Panc1 (cell line): ENCODE results near the gene FBXO3. TPM values are rescaled to one million over a fixed set of nuclear protein-coding genes. Genes with fewer than 3 reads are reported as not detected.
"Not testable (repeated sequence)": the region's sequence is repeated elsewhere in the genome, so short reads cannot be mapped to it uniquely, and the experiment has no call there.

Experiments
- ATAC-seq: fragments of 200-7000 bp; cut with Tn5 transposase; 2 replicates; pipeline ENCODE4 v1.9.1; 2020; ENCODE audit warnings: mild to moderate bottlenecking, moderate library complexity
- BruUV-seq: library from RNA; stranded (reverse); fragments of 400-500 nt; replicated peaks from 2 replicates; lab custom pipeline; 2021; lab: Mats Ljungman, UMichigan
- CTCF ChIA-PET: fragments of 300-600 bp; sonication (Branson Sonifier 250); formaldehyde crosslinking; loops from one replicate; lab custom pipeline; 2022; ENCODE audit warnings: antibody characterized with exemption; lab: Charles Lee
- POLR2A ChIA-PET: fragments of 300-600 bp; sonication (Branson Sonifier 250); formaldehyde crosslinking; loops from one replicate; lab custom pipeline; 2022; ENCODE audit warnings: antibody characterized with exemption; lab: Charles Lee
- DNase-seq: peaks from one replicate; pipeline ENCODE4 v3.0.0-alpha.2; 2010; ENCODE audit warnings: low read depth, low spot score
- H3K27ac ChIP-seq: 2 replicates; pipeline ENCODE4 v1.5.1; 2011; ENCODE audit warnings: mild to moderate bottlenecking, low read length, inconsistent platforms
- H3K27me3 ChIP-seq: fragments of 200-500 bp; sonication (Bioruptor generic); 2 replicates; pipeline ENCODE4 v1.6.0; 2014; ENCODE audit warnings: low read length, inconsistent platforms; ENCODE audit not compliant: control insufficient read depth, insufficient read depth
- H3K36me3 ChIP-seq: fragments of 200-500 bp; sonication (Bioruptor generic); 2 replicates; pipeline ENCODE4 v1.5.1; 2014; ENCODE audit warnings: inconsistent platforms, mild to moderate bottlenecking, low read length, moderate library complexity; ENCODE audit not compliant: control insufficient read depth, insufficient read depth
- H3K4me1 ChIP-seq: 2 replicates; pipeline ENCODE4 v1.5.1; 2011; ENCODE audit warnings: inconsistent platforms, mild to moderate bottlenecking, low read length, moderate library complexity; ENCODE audit not compliant: control insufficient read depth, insufficient read depth
- H3K4me3 ChIP-seq, 2 experiments: 2 replicates each; pipeline ENCODE4 v1.5.1; 2011 to 2012; ENCODE audit warnings: low read depth in 2 of 2, low read length in 2 of 2, mild to moderate bottlenecking in 2 of 2, inconsistent platforms in 1 of 2, moderate library complexity in 1 of 2
- H3K9me3 ChIP-seq: fragments of 200-500 bp; sonication (Bioruptor generic); 2 replicates; pipeline ENCODE4 v1.5.1; 2014; ENCODE audit warnings: low read depth, mild to moderate bottlenecking, inconsistent platforms, low read length, moderate library complexity; ENCODE audit not compliant: control insufficient read depth, insufficient read depth
- POLR2AphosphoS5 ChIP-seq: IDR thresholded peaks from 2 replicates; pipeline ENCODE4 v1.6.1; 2012; ENCODE audit warnings: mild to moderate bottlenecking, low read depth, low read length, moderate library complexity
- SIN3A ChIP-seq: IDR thresholded peaks from 2 replicates; pipeline ENCODE4 v1.6.1; 2012; ENCODE audit warnings: low read depth, mild to moderate bottlenecking, low read length, moderate library complexity, borderline replicate concordance; ENCODE audit not compliant: insufficient read depth
- TCF7L2 ChIP-seq: IDR thresholded peaks from 2 replicates; pipeline ENCODE4 v1.6.1; 2011; ENCODE audit warnings: mild to moderate bottlenecking, low read depth, low read length, inconsistent platforms
- in situ Hi-C: cut with HindIII; loops from 2 replicates; pipeline ENCODE4 v1.10.0; 2016; ENCODE audit warnings: low sequenced_read_pairs, low pct_unique_long_range_greater_than_20kb
- intact Hi-C: fragments of 100-400 bp; cut with micrococcal nuclease; formaldehyde crosslinking; loops from one replicate; pipeline ENCODE4 v1.10.0; 2022; ENCODE audit not compliant: unreplicated experiment
- total RNA-seq: library from RNA; stranded (reverse); gene quantifications from one replicate; pipeline ENCODE4 v1.2.1, GENCODE V29; 2021; ENCODE audit not compliant: unreplicated experiment

Gene FBXO3
- total RNA-seq, 1 experiment from 2014 or later, result 22.3 TPM

- in situ Hi-C loops, result no loop called here
These were observed 43.6 kb downstream of the FBXO3 start for GRCh38 chr11:33730716-33731115.

DNA sequence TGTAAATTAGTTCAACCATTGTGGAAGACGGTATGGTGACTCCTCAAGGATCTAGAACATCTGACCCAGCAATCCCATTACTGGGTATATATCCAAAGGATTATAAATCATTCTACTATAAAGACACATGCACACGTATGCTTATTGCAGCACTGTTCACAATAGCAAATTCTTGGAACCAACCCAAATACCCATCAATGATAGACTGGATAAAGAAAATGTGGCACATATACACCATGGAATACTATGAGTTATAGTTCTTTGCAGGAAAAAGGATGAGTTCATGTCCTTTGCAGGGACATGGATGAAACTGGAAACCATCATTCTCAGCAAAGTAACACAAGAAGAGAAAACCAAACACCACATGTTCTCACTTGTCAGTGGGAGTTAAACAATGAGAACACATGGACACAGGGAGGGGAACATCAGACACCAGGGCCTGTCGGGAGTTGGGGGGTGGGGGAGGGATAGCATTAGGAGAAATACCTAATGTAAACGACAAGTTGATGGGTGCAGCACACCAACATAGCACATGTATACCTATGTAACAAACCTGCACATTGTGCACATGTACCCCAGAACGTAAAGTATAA, 45.2 kb downstream of the FBXO3 start:
- CTCF ChIA-PET, H3K27me3 ChIP-seq, intact Hi-C loops, BruUV-seq, H3K4me3 ChIP-seq, in situ Hi-C loops, ATAC-seq, DNase-seq, H3K36me3 ChIP-seq, H3K27ac ChIP-seq, POLR2A ChIA-PET, H3K9me3 ChIP-seq: not testable (repeated sequence)
- peaks cover 55% of the 10 kb centered on the region for H3K4me1 ChIP-seq

More at GRCh38 chr11:33730716-33731115, 43.6 kb downstream of the FBXO3 start:
- ATAC-seq (no peak), DNase-seq (no peak)
- no peaks in the 10 kb centered on the region for H3K9me3 ChIP-seq
- no peak for TF ChIP-seq SIN3A
- no peak for TF ChIP-seq TCF7L2
- TF ChIP-seq POLR2AphosphoS5, result no peak
- peak overlapping the region; percentile 16 to 95 for H3K4me3 ChIP-seq
- H3K36me3 ChIP-seq, result peaks cover 3% of the 10 kb centered on the region; the same call in 1 of the 2 replicates
- intact Hi-C loops, result no loop called here
- H3K27ac ChIP-seq, result peak overlapping the region; percentile 63
- BruUV-seq, result no TSS peak
- H3K4me1 ChIP-seq, result peaks cover 40% of the 10 kb centered on the region
- POLR2A ChIA-PET, result no interaction called here
- CTCF ChIA-PET, result no interaction called here
- H3K27me3 ChIP-seq, result no peaks in the 10 kb centered on the region

DNA sequence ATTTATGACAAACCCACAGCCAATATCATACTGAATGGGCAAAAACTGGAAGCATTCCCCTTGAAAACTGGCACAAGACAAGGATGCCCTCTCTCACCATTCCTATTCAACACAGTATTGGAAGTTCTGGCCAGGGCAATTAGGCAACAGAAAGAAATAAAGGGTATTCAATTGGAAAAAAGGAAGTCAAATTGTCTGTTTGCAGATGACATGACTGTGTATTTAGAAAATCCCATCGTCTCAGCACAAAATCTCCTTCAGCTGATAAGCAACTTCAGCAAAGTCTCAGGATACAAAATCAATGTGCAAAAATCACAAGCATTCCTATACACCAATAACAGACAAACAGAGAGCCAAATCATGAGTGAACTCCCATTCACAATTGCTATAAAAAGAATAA, 46.8 kb downstream of the FBXO3 start:
- H3K27me3 ChIP-seq, CTCF ChIA-PET, in situ Hi-C loops, intact Hi-C loops, POLR2A ChIA-PET, H3K27ac ChIP-seq, H3K36me3 ChIP-seq, H3K4me3 ChIP-seq, H3K9me3 ChIP-seq, DNase-seq, ATAC-seq: not testable (repeated sequence)
- TSS peak; percentile 18 for BruUV-seq
- H3K4me1 ChIP-seq, result peaks cover 59% of the 10 kb centered on the region

GRCh38 chr11:33725496-33725895, 48.8 kb downstream of the FBXO3 start:
- peaks cover 55% of the 10 kb centered on the region for H3K4me1 ChIP-seq
- peaks cover 8% of the 10 kb centered on the region for H3K36me3 ChIP-seq
- peak overlapping the region; percentile 60 for H3K27ac ChIP-seq

More at GRCh38 chr11:33725496-33725895, 48.8 kb downstream of the FBXO3 start:
- ChIA-PET CTCF (no interaction called here), POLR2A (no interaction called here)
- intact Hi-C loops (no loop called here), in situ Hi-C loops (no loop called here)
- no peaks in the 10 kb centered on the region for H3K9me3 ChIP-seq
- DNase-seq, result no peak
- no peak for ATAC-seq
- TF ChIP-seq POLR2AphosphoS5, result no peak
- TF ChIP-seq SIN3A, result no peak
- H3K4me3 ChIP-seq, result no peak overlapping the region
- BruUV-seq, result no TSS peak
- H3K27me3 ChIP-seq, result no peaks in the 10 kb centered on the region
